Peyer's patch (tissue), 4 donors: ENCODE data around the gene BET1L.

ENCODE experiments used
- POLR2A ChIP-seq, 2 donors: fragments of 450-650 bp; IDR thresholded peaks; one replicate each; pipeline ENCODE4 v1.5.1; 2017; ENCODE audit warnings: antibody characterized with exemption in 2 of 2, mild to moderate bottlenecking in 2 of 2, moderate library complexity in 2 of 2
- TF ChIP-seq, protein P1 (sequence below), 6 experiments: fragments of 450-650 bp in 4 of 6; fragments of 200-600 bp in 2 of 6; sonication (generic) in 1 of 6; IDR thresholded peaks; one replicate each; pipeline ENCODE4 v1.5.1; 2017 to 2019; ENCODE audit warnings: antibody characterized with exemption in 6 of 6, mild to moderate bottlenecking in 3 of 6, moderate library complexity in 1 of 6

- TF ChIP-seq, protein P1, sequence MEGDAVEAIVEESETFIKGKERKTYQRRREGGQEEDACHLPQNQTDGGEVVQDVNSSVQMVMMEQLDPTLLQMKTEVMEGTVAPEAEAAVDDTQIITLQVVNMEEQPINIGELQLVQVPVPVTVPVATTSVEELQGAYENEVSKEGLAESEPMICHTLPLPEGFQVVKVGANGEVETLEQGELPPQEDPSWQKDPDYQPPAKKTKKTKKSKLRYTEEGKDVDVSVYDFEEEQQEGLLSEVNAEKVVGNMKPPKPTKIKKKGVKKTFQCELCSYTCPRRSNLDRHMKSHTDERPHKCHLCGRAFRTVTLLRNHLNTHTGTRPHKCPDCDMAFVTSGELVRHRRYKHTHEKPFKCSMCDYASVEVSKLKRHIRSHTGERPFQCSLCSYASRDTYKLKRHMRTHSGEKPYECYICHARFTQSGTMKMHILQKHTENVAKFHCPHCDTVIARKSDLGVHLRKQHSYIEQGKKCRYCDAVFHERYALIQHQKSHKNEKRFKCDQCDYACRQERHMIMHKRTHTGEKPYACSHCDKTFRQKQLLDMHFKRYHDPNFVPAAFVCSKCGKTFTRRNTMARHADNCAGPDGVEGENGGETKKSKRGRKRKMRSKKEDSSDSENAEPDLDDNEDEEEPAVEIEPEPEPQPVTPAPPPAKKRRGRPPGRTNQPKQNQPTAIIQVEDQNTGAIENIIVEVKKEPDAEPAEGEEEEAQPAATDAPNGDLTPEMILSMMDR (IDR thresholded peaks at IDR 0.05): no peak
- TF ChIP-seq POLR2A (IDR thresholded peaks at IDR 0.05): no peak
Observed at GRCh38 chr11:255816-256215, 48.6 kb upstream of the BET1L start.
